ENCODE results near the gene CDH12. TPM values are rescaled to one million over a fixed set of nuclear protein-coding genes. Genes with fewer than 3 reads are reported as not detected.
"Not testable (repeated sequence)": the region's sequence is repeated elsewhere in the genome, so short reads cannot be mapped to it uniquely, and the experiment has no call there.

Gene CDH12
- total RNA-seq, 1 experiment from 2014 or later, result 2.3 TPM

GRCh38 chr5:22187632-22188228 lies 665.4 kb downstream of the CDH12 start:
- CTCF ChIA-PET; intact Hi-C loops (cut with micrococcal nuclease; ENCODE audit: unreplicated experiment); H3K4me1 Mint-ChIP-seq (ENCODE audit: low read depth, unreplicated experiment); H3K36me3 Mint-ChIP-seq (ENCODE audit: insufficient read depth, unreplicated experiment); H3K9me3 Mint-ChIP-seq (ENCODE audit: low read depth, unreplicated experiment); BruUV-seq (replicated peaks); H3K27me3 Mint-ChIP-seq (ENCODE audit: unreplicated experiment); DNase-seq; H3K27ac Mint-ChIP-seq (ENCODE audit: unreplicated experiment); H3K4me3 Mint-ChIP-seq (ENCODE audit: low read depth, unreplicated experiment): not testable (repeated sequence)

- H3K9me3 Mint-ChIP-seq (ENCODE audit: low read depth, unreplicated experiment); DNase-seq; H3K36me3 Mint-ChIP-seq (ENCODE audit: insufficient read depth, unreplicated experiment); intact Hi-C loops (cut with micrococcal nuclease; ENCODE audit: unreplicated experiment); H3K4me1 Mint-ChIP-seq (ENCODE audit: low read depth, unreplicated experiment); BruUV-seq (replicated peaks); H3K4me3 Mint-ChIP-seq (ENCODE audit: low read depth, unreplicated experiment); H3K27ac Mint-ChIP-seq (ENCODE audit: unreplicated experiment); CTCF ChIA-PET; H3K27me3 Mint-ChIP-seq (ENCODE audit: unreplicated experiment): not testable (repeated sequence)
Observed at GRCh38 chr5:22169226-22169625, 683.9 kb downstream of the CDH12 start.

- H3K9me3 Mint-ChIP-seq (ENCODE audit: low read depth, unreplicated experiment); H3K27ac Mint-ChIP-seq (ENCODE audit: unreplicated experiment); H3K4me1 Mint-ChIP-seq (ENCODE audit: low read depth, unreplicated experiment); CTCF ChIA-PET; H3K4me3 Mint-ChIP-seq (ENCODE audit: low read depth, unreplicated experiment); intact Hi-C loops (cut with micrococcal nuclease; ENCODE audit: unreplicated experiment); DNase-seq; H3K36me3 Mint-ChIP-seq (ENCODE audit: insufficient read depth, unreplicated experiment); BruUV-seq (replicated peaks); H3K27me3 Mint-ChIP-seq (ENCODE audit: unreplicated experiment): not testable (repeated sequence)
Observed at GRCh38 chr5:22168704-22169103, 684.4 kb downstream of the CDH12 start.

GRCh38 chr5:22165931-22166330 lies 687.2 kb downstream of the CDH12 start:
- H3K36me3 Mint-ChIP-seq (ENCODE audit: insufficient read depth, unreplicated experiment); CTCF ChIA-PET; H3K27ac Mint-ChIP-seq (ENCODE audit: unreplicated experiment); H3K9me3 Mint-ChIP-seq (ENCODE audit: low read depth, unreplicated experiment); intact Hi-C loops (cut with micrococcal nuclease; ENCODE audit: unreplicated experiment); BruUV-seq (replicated peaks); DNase-seq; H3K4me1 Mint-ChIP-seq (ENCODE audit: low read depth, unreplicated experiment); H3K4me3 Mint-ChIP-seq (ENCODE audit: low read depth, unreplicated experiment); H3K27me3 Mint-ChIP-seq (ENCODE audit: unreplicated experiment): not testable (repeated sequence)

DNA sequence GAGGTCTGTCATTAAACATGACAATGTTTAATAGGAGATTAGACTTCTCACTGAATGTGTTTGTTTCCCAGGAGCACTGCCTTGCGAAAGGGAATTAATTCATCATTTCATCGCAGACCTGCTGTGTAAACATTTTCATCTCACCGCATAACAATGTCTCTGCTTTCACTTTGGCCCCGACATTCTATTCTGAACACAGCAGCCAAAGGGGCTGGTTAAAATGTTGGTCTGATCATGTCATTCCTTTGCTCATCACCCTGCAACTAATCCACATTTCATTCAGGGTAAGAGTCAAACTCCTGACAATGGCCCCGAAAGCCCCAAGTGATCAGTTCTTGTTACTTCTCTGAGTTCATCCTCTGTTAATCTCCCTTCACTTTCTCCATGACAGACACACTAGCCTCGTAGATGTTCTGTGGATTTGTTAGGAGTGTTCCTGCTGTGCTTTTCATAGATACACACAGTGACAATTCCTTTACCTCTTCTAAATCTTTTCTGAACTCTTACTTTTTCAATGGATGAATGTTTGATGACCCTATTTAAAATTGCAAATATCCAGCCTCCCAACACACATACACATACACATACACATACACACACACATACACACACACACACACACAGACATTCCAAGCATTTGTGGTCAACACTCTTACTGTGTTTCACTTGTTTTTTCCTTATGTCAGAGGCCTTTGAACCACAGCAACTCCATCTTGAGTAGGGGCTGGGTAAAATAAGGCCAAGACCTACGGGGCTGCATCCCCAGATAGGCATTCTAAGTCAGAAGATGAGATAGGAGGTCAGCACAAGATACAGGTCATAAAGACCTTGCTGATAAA lies 688.0 kb downstream of the CDH12 start:
- H3K36me3 Mint-ChIP-seq (ENCODE audit: insufficient read depth, unreplicated experiment); CTCF ChIA-PET; BruUV-seq (replicated peaks); H3K27me3 Mint-ChIP-seq (ENCODE audit: unreplicated experiment); H3K9me3 Mint-ChIP-seq (ENCODE audit: low read depth, unreplicated experiment); H3K4me1 Mint-ChIP-seq (ENCODE audit: low read depth, unreplicated experiment); H3K27ac Mint-ChIP-seq (ENCODE audit: unreplicated experiment); intact Hi-C loops (cut with micrococcal nuclease; ENCODE audit: unreplicated experiment); H3K4me3 Mint-ChIP-seq (ENCODE audit: low read depth, unreplicated experiment); DNase-seq: not testable (repeated sequence)

GRCh38 chr5:22156953-22157352 lies 696.2 kb downstream of the CDH12 start:
- intact Hi-C loops (cut with micrococcal nuclease; ENCODE audit: unreplicated experiment); H3K4me1 Mint-ChIP-seq (ENCODE audit: low read depth, unreplicated experiment); H3K4me3 Mint-ChIP-seq (ENCODE audit: low read depth, unreplicated experiment); DNase-seq; H3K9me3 Mint-ChIP-seq (ENCODE audit: low read depth, unreplicated experiment); H3K36me3 Mint-ChIP-seq (ENCODE audit: insufficient read depth, unreplicated experiment); H3K27ac Mint-ChIP-seq (ENCODE audit: unreplicated experiment); BruUV-seq (replicated peaks); CTCF ChIA-PET; H3K27me3 Mint-ChIP-seq (ENCODE audit: unreplicated experiment): not testable (repeated sequence)

DNA sequence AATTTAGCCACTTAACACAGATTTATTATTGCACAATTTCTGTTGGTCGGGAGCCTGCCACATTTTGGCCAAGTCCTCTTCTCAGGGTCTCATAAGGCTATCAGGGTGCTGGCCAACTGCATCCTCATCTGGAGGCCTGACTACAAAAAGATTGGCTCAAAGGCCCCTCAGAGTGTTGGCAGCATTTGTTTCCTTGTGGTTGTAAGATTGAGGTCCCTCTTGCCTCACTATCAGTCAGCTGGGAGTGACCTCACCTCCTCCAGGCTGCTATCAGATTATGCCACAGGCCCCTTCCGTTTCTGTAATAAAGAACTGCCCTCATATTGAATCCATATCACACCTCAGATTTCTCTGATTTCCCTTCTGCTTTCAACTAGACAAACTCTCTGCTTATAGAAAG lies 698.4 kb downstream of the CDH12 start:
- H3K36me3 Mint-ChIP-seq (ENCODE audit: insufficient read depth, unreplicated experiment); H3K4me3 Mint-ChIP-seq (ENCODE audit: low read depth, unreplicated experiment); H3K9me3 Mint-ChIP-seq (ENCODE audit: low read depth, unreplicated experiment); DNase-seq; H3K4me1 Mint-ChIP-seq (ENCODE audit: low read depth, unreplicated experiment); H3K27me3 Mint-ChIP-seq (ENCODE audit: unreplicated experiment); CTCF ChIA-PET; intact Hi-C loops (cut with micrococcal nuclease; ENCODE audit: unreplicated experiment); BruUV-seq (replicated peaks); H3K27ac Mint-ChIP-seq (ENCODE audit: unreplicated experiment): not testable (repeated sequence)

DNA sequence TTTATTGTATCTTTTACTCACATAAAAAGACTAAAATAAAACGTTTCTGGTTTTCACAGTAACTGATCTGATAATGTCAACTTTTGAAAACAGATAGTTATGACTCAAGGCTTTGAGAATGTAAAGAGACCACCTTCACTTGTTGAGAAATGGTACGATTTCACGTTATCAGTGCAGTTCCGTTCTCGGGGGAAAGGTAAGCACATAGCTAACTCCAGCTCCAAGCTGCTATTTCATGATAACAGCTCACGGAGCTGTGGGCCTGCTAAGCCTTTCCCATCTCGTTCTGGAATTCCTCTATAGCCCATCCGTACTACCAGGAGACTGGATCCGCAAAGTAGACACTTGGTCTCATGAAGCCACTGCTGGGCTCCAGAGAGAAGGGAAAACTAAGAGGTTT lies 701.3 kb downstream of the CDH12 start:
- BruUV-seq (replicated peaks), result not testable (repeated sequence)

DNA sequence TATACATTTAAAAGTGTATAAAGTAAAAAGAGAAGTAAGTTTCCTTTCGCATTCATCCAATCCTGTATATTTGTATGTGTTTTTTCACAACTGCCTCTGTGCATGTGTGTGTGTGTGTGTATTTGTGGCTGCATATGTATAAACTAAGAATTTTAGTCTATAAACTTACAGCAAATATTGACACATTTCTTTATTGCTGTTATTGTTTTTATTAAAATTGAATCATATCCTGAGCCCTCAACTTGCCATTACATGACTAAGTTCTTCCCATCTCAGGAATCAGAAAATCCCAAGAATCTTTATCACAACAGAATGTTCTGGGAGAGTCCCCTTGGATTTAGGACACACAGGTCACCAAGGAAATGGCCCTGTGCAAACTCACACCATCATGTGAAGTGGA lies 712.7 kb downstream of the CDH12 start:
- H3K27ac Mint-ChIP-seq (ENCODE audit: unreplicated experiment); H3K4me1 Mint-ChIP-seq (ENCODE audit: low read depth, unreplicated experiment); H3K9me3 Mint-ChIP-seq (ENCODE audit: low read depth, unreplicated experiment); CTCF ChIA-PET; H3K27me3 Mint-ChIP-seq (ENCODE audit: unreplicated experiment); intact Hi-C loops (cut with micrococcal nuclease; ENCODE audit: unreplicated experiment); BruUV-seq (replicated peaks); H3K36me3 Mint-ChIP-seq (ENCODE audit: insufficient read depth, unreplicated experiment); DNase-seq; H3K4me3 Mint-ChIP-seq (ENCODE audit: low read depth, unreplicated experiment): not testable (repeated sequence)

More for the DNA sequence above, 701.3 kb downstream of the CDH12 start:
- DNase-seq; intact Hi-C loops (cut with micrococcal nuclease; ENCODE audit: unreplicated experiment); H3K4me3 Mint-ChIP-seq (ENCODE audit: low read depth, unreplicated experiment); H3K9me3 Mint-ChIP-seq (ENCODE audit: low read depth, unreplicated experiment); CTCF ChIA-PET; H3K27ac Mint-ChIP-seq (ENCODE audit: unreplicated experiment); H3K36me3 Mint-ChIP-seq (ENCODE audit: insufficient read depth, unreplicated experiment); H3K4me1 Mint-ChIP-seq (ENCODE audit: low read depth, unreplicated experiment); H3K27me3 Mint-ChIP-seq (ENCODE audit: unreplicated experiment): not testable (repeated sequence)

GRCh38 chr5:22139662-22140300 lies 713.4 kb downstream of the CDH12 start:
- H3K9me3 Mint-ChIP-seq (ENCODE audit: low read depth, unreplicated experiment); DNase-seq; H3K36me3 Mint-ChIP-seq (ENCODE audit: insufficient read depth, unreplicated experiment); intact Hi-C loops (cut with micrococcal nuclease; ENCODE audit: unreplicated experiment); H3K27me3 Mint-ChIP-seq (ENCODE audit: unreplicated experiment); H3K4me1 Mint-ChIP-seq (ENCODE audit: low read depth, unreplicated experiment); CTCF ChIA-PET; H3K27ac Mint-ChIP-seq (ENCODE audit: unreplicated experiment); BruUV-seq (replicated peaks); H3K4me3 Mint-ChIP-seq (ENCODE audit: low read depth, unreplicated experiment): not testable (repeated sequence)
